Smooth muscle cell (in vitro differentiated cells): ENCODE data around the gene PIGR. TPM values are rescaled to one million over a fixed set of nuclear protein-coding genes. Genes with fewer than 3 reads are reported as not detected.

Experiments
- DNase-seq: peaks from one replicate; lab custom pipeline; 2025; ENCODE audit not compliant: unreplicated experiment; lab: John Stamatoyannopoulos, UW
- H2AFZ ChIP-seq: fragments of 200-600 bp; sonication (generic); 2 replicates; pipeline ENCODE4 v1.6.0; 2016; ENCODE audit warnings: antibody characterized with exemption, low read depth, mild to moderate bottlenecking
- H3F3A ChIP-seq: fragments of 200-600 bp; sonication (generic); 2 replicates; pipeline ENCODE4 v1.6.0; 2017; ENCODE audit warnings: antibody characterized with exemption, low read depth
- H3K27ac ChIP-seq: fragments of 200-600 bp; sonication (generic); 2 replicates; pipeline ENCODE4 v1.5.1; 2016; ENCODE audit warnings: low read depth, mild to moderate bottlenecking
- H3K27me3 ChIP-seq: fragments of 200-600 bp; sonication (generic); 2 replicates; pipeline ENCODE4 v1.6.1; 2016; ENCODE audit warnings: low read depth, mild to moderate bottlenecking
- H3K36me3 ChIP-seq: fragments of 200-600 bp; sonication (generic); 2 replicates; pipeline ENCODE4 v1.5.1; 2016; ENCODE audit warnings: low read depth
- H3K4me1 ChIP-seq: fragments of 200-600 bp; sonication (generic); 2 replicates; pipeline ENCODE4 v1.5.1; 2016; ENCODE audit warnings: low read depth
- H3K4me2 ChIP-seq: fragments of 200-600 bp; sonication (generic); 2 replicates; pipeline ENCODE4 v1.6.0; 2016; ENCODE audit warnings: mild to moderate bottlenecking
- H3K4me3 ChIP-seq: fragments of 200-600 bp; sonication (generic); 2 replicates; pipeline ENCODE4 v1.5.1; 2016; ENCODE audit warnings: mild to moderate bottlenecking
- H3K79me2 ChIP-seq: fragments of 200-600 bp; sonication (generic); 2 replicates; pipeline ENCODE4 v1.6.0; 2016; ENCODE audit warnings: low read depth, mild to moderate bottlenecking
- H3K9ac ChIP-seq: fragments of 200-600 bp; sonication (generic); 2 replicates; pipeline ENCODE4 v1.6.0; 2016; ENCODE audit warnings: low read depth
- H3K9me3 ChIP-seq: fragments of 200-600 bp; sonication (generic); replicated peaks from 2 replicates; pipeline ENCODE4 v1.5.1; 2016; ENCODE audit warnings: low read depth
- H4K20me1 ChIP-seq: fragments of 200-600 bp; sonication (generic); 2 replicates; pipeline ENCODE4 v1.6.0; 2016; ENCODE audit warnings: low read depth
- WGBS: methylation state at CpG from one replicate; pipeline ENCODE4 v1.1.7; 2016; ENCODE audit warnings: low lambda C conversion rate; 5-methylcytosine and 5-hydroxymethylcytosine counted together
- polyA plus RNA-seq: library from polyadenylated mRNA; unstranded; fragments of >200 nt; fragmentation: Nextera tagmentation; extraction: Ambion mirVana; gene quantifications from 2 replicates; pipeline ENCODE4 v1.2.1, GENCODE V29; 2016
- total RNA-seq: library from RNA; depleted of rRNA; stranded (reverse); fragments of >200 nt; gene quantifications from 2 replicates; pipeline ENCODE4 v1.2.3, GENCODE V29; 2014
- TF ChIP-seq, protein P1 (sequence below): fragments of 200-600 bp; sonication (generic); IDR thresholded peaks from 2 replicates; pipeline ENCODE4 v1.5.1; 2017; ENCODE audit warnings: borderline replicate concordance, mild to moderate bottlenecking, antibody characterized with exemption; ENCODE audit not compliant: insufficient read depth, poor library complexity, severe bottlenecking

PIGR gene
- total and polyA plus RNA-seq, 2 experiments from 2014 or later = not detected

GRCh38 chr1:206972728-206973127 lies 26.5 kb upstream of the PIGR start:
- Histone ChIP-seq H3K9me3 (no peaks in the 10 kb centered on the region), H3F3A (no peaks in the 10 kb centered on the region), H2AFZ (no peak overlapping the region), H3K79me2 (no peaks in the 10 kb centered on the region), H4K20me1 (no peaks in the 10 kb centered on the region), H3K27me3 (peaks cover 67% of the 10 kb centered on the region), H3K4me1 (no peaks in the 10 kb centered on the region), H3K4me3 (no peak overlapping the region), H3K36me3 (no peaks in the 10 kb centered on the region), H3K4me2 (no peak overlapping the region), H3K27ac (no peak overlapping the region), H3K9ac (no peak overlapping the region)
- 88% methylated on average over 2 of the region's 2 CpGs for WGBS
- no peak for DNase-seq
- TF ChIP-seq, protein P1, sequence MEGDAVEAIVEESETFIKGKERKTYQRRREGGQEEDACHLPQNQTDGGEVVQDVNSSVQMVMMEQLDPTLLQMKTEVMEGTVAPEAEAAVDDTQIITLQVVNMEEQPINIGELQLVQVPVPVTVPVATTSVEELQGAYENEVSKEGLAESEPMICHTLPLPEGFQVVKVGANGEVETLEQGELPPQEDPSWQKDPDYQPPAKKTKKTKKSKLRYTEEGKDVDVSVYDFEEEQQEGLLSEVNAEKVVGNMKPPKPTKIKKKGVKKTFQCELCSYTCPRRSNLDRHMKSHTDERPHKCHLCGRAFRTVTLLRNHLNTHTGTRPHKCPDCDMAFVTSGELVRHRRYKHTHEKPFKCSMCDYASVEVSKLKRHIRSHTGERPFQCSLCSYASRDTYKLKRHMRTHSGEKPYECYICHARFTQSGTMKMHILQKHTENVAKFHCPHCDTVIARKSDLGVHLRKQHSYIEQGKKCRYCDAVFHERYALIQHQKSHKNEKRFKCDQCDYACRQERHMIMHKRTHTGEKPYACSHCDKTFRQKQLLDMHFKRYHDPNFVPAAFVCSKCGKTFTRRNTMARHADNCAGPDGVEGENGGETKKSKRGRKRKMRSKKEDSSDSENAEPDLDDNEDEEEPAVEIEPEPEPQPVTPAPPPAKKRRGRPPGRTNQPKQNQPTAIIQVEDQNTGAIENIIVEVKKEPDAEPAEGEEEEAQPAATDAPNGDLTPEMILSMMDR = no peak

GRCh38 chr1:206971029-206971655 lies 24.9 kb upstream of the PIGR start:
- no peaks in the 10 kb centered on the region for H3F3A ChIP-seq
- no peak overlapping the region for H3K27ac ChIP-seq
- DNase-seq = no peak
- H2AFZ ChIP-seq = no peak overlapping the region
- no peaks in the 10 kb centered on the region for H4K20me1 ChIP-seq
- H3K36me3 ChIP-seq = no peaks in the 10 kb centered on the region
- H3K9ac ChIP-seq = no peak overlapping the region
- no peak overlapping the region for H3K4me2 ChIP-seq
- H3K9me3 ChIP-seq = no peaks in the 10 kb centered on the region
- peaks cover 63% of the 10 kb centered on the region for H3K27me3 ChIP-seq
- H3K4me1 ChIP-seq = no peaks in the 10 kb centered on the region
- H3K79me2 ChIP-seq = no peaks in the 10 kb centered on the region
- no peak overlapping the region for H3K4me3 ChIP-seq
- 79% methylated on average over 2 of the region's 2 CpGs for WGBS
- TF ChIP-seq, protein P1 = no peak

- H3K4me2 ChIP-seq = no peak within 1 kb of the TSS
- no peak within 1 kb of the TSS for H3K27ac ChIP-seq
These were observed 24.2 kb upstream of the PIGR start, which contains the start of gene FCAMR for GRCh38 chr1:206970446-206970845. Gene FCAMR, minus strand, starts transcription at chr1:206970460. Its CDS starts 335 bp downstream, at chr1:206970125.

More at GRCh38 chr1:206970446-206970845, 24.2 kb upstream of the PIGR start, which contains the start of gene FCAMR:
- TF ChIP-seq, protein P1 = no peak
- Histone ChIP-seq H3K36me3 (no peaks in the 10 kb centered on the region), H3K9me3 (no peaks in the 10 kb centered on the region), H3F3A (no peaks in the 10 kb centered on the region), H3K4me3 (no peak within 1 kb of the TSS), H2AFZ (no peak within 1 kb of the TSS), H4K20me1 (no peaks in the 10 kb centered on the region), H3K79me2 (no peaks in the 10 kb centered on the region), H3K27me3 (peaks cover 63% of the 10 kb centered on the region), H3K9ac (no peak within 1 kb of the TSS), H3K4me1 (no peaks in the 10 kb centered on the region)
- no peak for DNase-seq
- 80% methylated on average over 2 of the region's 2 CpGs for WGBS
